GM19239 (cell line): Measurements from ENCODE around the gene WBP2.
"Not testable (repeated sequence)": the region's sequence is repeated elsewhere in the genome, so short reads cannot be mapped to it uniquely, and the experiment has no call there.

Experiments used
- DNase-seq: peaks from one replicate; pipeline ENCODE4 v3.0.0; 2011; ENCODE audit warnings: low spot score; ENCODE audit not compliant: insufficient read length
- FAIRE-seq: peaks from 2 replicates; lab custom pipeline; 2011; peaks lifted over from hg19 to GRCh38; lab: Jason Lieb, UNC

Gene WBP2

GRCh38 chr17:75869282-75870141, 14.4 kb upstream of the WBP2 start:
- FAIRE-seq (no peak), DNase-seq (no peak)

DNA sequence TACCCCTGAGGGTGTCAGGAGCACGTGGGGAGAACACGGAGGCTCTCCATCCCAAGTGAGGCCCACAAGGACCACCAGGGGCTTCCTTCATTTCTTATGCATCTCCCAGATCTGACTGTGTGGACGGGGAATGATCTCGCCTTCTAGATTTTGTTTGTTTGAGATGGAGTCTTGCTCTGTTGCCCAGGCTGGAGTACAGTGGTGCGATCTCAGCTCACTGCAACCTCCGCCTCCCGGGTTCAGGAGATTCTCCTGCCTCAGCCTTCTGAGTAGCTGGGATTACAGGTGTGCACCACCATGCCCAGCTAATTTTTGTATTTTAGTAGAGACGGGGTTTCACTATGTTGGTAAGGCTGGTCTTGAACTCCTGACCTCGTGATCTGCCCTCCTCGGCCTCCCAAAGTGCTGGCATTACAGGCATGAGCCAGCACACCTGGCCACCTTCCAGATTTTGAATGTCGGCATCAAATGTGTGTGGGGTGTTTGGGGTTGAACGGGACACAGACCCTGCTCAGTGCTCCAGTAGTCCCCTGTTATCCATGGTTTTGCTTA, 13.7 kb upstream of the WBP2 start:
- FAIRE-seq, DNase-seq: not testable (repeated sequence)

- not testable (repeated sequence) for FAIRE-seq, DNase-seq
Observed at GRCh38 chr17:75865404-75866188, 10.5 kb upstream of the WBP2 start.

DNA sequence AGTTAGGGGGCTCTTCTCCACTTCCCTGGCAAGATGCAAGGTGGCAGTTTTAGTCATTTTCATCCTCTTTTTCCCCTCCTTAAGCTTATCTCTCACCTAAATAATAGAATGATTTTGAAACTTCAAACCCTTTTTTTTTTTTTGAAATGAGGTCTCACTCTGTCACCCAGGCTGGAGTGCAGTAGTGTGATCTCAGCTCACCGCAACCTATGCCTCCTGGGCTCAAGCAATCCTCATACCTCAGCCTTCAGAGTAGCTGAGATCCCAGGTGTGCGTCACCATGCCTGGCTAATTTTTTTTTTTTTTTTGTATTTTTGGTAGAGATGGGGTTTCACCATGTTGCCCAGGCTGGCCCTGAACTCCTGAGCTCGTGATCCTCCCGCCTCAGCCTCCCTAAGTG, 9.8 kb upstream of the WBP2 start:
- not testable (repeated sequence) for FAIRE-seq, DNase-seq

DNA sequence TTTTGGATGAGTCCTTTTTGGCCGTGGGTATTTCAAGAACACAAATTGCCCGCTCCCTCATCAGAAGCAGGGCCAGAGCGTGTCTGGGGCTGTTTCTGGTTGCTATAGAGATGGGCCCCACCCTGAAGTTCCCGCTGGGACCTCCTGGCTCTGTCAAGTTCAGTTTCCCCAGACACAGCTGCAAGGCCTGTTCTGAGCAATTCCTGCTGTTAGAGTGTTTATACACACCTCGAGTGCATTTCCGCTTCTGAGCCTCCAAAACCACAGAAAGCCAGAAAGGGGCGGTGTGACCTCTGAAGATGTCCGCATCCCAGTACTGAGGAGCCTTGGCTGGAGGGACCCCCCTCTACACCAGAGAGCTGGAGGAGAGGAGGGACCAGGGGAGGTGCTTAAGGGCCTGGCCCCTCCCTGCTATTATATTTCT, 9.3 kb upstream of the WBP2 start:
- FAIRE-seq = peak; percentile 96
- peak; percentile 84 for DNase-seq

GRCh38 chr17:75861927-75862317, 6.8 kb upstream of the WBP2 start:
- FAIRE-seq = no peak
- no peak for DNase-seq

DNA sequence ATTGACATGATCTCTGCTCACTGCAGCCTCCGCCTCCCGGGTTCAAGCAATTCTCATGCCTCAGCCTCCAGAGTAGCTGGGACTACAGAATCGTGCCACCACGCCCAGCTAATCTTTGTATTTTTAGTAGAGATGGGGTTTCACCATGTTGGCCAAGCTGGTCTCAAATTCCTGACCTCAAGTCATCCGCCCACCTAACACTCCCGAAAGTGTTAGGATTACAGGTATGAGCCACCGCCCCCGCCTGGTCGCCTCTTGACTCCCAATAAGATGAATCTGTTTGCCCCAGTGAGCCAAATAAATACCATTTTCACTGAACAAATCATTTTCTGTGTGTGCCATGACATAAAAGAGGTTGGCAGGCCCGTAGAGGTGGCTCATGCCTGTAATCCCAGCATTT, 4.2 kb upstream of the WBP2 start:
- not testable (repeated sequence) for FAIRE-seq

GRCh38 chr17:75856062-75856756, 1.1 kb upstream of the WBP2 start:
- FAIRE-seq (no peak), DNase-seq (no peak)

More for the DNA sequence above, 4.2 kb upstream of the WBP2 start:
- DNase-seq = not testable (repeated sequence)

- no peak for FAIRE-seq
- no peak for DNase-seq
Observed at GRCh38 chr17:75854881-75855309, 240 bp downstream of the WBP2 start.

DNA sequence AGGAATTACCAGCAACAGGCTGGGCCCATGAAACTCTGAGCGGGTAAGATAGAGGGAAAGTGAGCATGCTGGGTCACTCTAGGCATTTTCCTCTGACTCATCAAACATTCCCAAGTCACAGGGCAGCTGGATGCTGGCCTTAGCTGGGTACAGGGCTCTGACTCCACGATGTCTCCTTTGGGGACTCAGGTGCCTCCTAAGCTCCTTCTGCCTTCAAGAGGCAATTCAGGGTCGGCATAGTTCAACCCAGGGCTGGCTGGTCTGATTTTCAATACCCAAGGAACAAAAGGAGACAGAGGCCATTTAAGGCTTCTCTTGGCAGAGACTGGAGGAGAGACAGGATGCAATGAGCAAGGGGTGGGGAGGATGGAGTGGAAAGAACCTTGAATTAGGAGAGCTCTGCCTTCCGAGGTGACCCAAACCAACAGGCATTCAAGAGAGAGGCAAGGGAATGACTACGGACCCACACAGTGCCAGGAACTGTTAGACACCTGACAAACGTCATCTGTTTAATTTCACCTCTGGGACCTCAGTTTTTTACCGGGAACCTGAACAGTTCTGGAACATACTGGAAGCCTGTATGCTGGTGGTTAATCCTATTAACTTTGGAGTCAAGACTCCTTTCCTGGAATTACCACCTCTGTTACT, 910 bp downstream of the WBP2 start:
- DNase-seq = no peak

GRCh38 chr17:75853433-75853832, 1.7 kb downstream of the WBP2 start:
- DNase-seq (no peak), FAIRE-seq (no peak)

More for the DNA sequence above, 910 bp downstream of the WBP2 start:
- FAIRE-seq = no peak

- FAIRE-seq = not testable (repeated sequence)
Observed at GRCh38 chr17:75851693-75851991, 3.5 kb downstream of the WBP2 start.

DNA sequence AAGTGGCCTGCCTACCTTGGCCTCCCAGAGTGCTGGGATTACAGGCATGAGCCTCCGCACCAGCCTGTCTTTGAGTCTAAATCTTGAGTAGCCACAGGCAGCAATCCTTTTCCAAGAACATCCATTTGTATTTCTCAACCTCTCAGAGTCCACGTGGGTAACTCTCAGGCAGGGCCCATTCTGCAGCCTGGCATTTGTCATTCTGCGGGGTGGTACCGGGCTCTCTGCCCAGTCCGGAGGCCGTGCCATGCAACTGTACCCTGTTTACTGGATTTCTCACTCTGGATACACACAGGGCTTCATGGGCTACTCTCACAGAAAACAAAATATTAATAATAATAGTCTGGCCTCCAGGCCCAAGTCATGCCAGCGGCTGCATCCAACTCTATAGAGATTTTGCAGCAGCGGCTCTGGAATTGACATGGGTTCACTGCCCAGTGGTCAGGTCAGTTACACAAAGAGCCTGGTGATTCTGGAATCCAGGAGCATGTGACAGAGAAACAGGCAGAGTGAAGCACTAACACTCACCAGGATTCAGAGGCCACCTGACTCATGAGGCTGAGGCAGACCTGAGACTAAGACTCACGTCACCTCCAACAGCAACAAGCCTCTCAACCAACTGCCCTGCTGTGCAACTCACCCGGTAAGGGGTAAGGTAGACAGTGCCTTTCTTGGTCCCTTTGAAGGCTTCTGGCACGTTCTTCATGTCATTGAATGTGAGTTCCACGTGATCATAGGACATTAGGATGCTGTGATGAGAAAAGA, 4.0 kb downstream of the WBP2 start:
- FAIRE-seq = no peak
- no peak for DNase-seq

More at GRCh38 chr17:75851693-75851991, 3.5 kb downstream of the WBP2 start:
- not testable (repeated sequence) for DNase-seq

DNA sequence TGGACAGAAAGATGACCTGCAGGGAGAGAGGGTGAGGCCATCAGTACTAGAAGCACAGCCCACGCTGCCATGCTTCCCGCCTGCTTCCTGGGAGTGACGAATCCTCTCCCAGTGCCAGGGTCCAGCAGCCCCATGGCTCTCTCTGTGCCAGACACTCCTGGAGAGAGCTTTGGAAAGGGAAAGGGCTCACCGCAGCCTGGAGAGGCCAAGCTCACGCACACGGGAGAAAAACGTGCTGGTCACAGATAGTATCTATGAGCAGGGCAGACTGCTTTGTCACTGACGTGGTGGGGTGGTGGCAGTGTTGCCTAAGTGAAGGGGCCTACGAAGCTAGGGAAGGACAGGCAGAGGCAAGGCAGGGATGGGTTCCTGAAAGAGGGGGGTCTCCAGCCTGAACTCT, 5.4 kb downstream of the WBP2 start:
- FAIRE-seq (no peak), DNase-seq (no peak)

GRCh38 chr17:75849279-75849646, 5.9 kb downstream of the WBP2 start:
- FAIRE-seq (no peak), DNase-seq (no peak)

GRCh38 chr17:75848523-75849278, 6.4 kb downstream of the WBP2 start:
- peak; percentile 26 for FAIRE-seq

GRCh38 chr17:75847614-75848522, 7.3 kb downstream of the WBP2 start:
- no peak for FAIRE-seq

More at GRCh38 chr17:75848523-75849278, 6.4 kb downstream of the WBP2 start:
- no peak for DNase-seq

More at GRCh38 chr17:75847614-75848522, 7.3 kb downstream of the WBP2 start:
- no peak for DNase-seq
